Stomach (tissue), 9 donors: Measurements from ENCODE around the gene PPP1R3D. TPM values are rescaled to one million over a fixed set of nuclear protein-coding genes. Genes with fewer than 3 reads are reported as not detected.

Experiments
- DNase-seq, 2 donors: peaks; one replicate each; pipeline versions ENCODE4 v3.0.0 to v3.0.0-alpha.2; 2013 to 2019
- H3K27ac ChIP-seq, 5 donors: fragments of 200-600 bp in 4 of 5; sonication (generic) in 4 of 5; one replicate each; pipeline ENCODE4 v1.5.1; 2013 to 2019; ENCODE audit warnings: mild to moderate bottlenecking in 1 of 5, moderate library complexity in 1 of 5
- H3K27me3 ChIP-seq, 3 donors: fragments of 200-600 bp; sonication (generic); one replicate each; pipeline ENCODE4 v1.5.1; 2017 to 2019; ENCODE audit warnings: mixed run types in 1 of 3
- H3K36me3 ChIP-seq, 4 donors: fragments of 200-600 bp; sonication (generic); 1 replicate in 3 of 4; 2 replicates in 1 of 4; pipeline ENCODE4 v1.5.1; 2016 to 2019
- H3K4me1 ChIP-seq, 4 donors: fragments of 200-600 bp; sonication (generic); one replicate each; pipeline ENCODE4 v1.5.1; 2016 to 2019
- H3K4me3 ChIP-seq, 4 donors: fragments of 200-600 bp; sonication (generic) in 3 of 4; one replicate each; pipeline ENCODE4 v1.5.1; 2016 to 2019; ENCODE audit warnings: mild to moderate bottlenecking in 1 of 4
- H3K9me3 ChIP-seq, 4 donors: fragments of 200-600 bp; sonication (generic); one replicate each; pipeline ENCODE4 v1.5.1; 2016 to 2019
- EP300 ChIP-seq: sonication (generic); formaldehyde crosslinking; IDR thresholded peaks from one replicate; pipeline ENCODE4 v1.6.1; 2017; ENCODE audit warnings: antibody characterized with exemption
- POLR2A ChIP-seq, 4 donors: fragments of 450-650 bp; IDR thresholded peaks; one replicate each; pipeline ENCODE4 v1.6.1; 2016; ENCODE audit warnings: antibody characterized with exemption in 4 of 4, control low read depth in 2 of 4, mild to moderate bottlenecking in 1 of 4, moderate library complexity in 1 of 4
- POLR2AphosphoS5 ChIP-seq, 3 donors: sonication (generic); formaldehyde crosslinking; IDR thresholded peaks; one replicate each; pipeline ENCODE4 v1.6.1; 2016; ENCODE audit warnings: antibody characterized with exemption in 3 of 3
- WGBS, 5 donors: extraction: QIAGEN DNeasy Blood & Tissue Kit in 3 of 5; methylation state at CpG; one replicate each; pipeline versions ENCODE4 v1.1.5 to v1.1.7; 2013 to 2018; 5-methylcytosine and 5-hydroxymethylcytosine counted together
- intact Hi-C: fragments of 100-400 bp; cut with DNase I; formaldehyde crosslinking; loops from one replicate; pipeline ENCODE4 v1.15.1; 2023; ENCODE audit warnings: low total_unique reads
- polyA plus RNA-seq, 3 donors: library from polyadenylated mRNA; stranded (reverse); fragments of 200-250 nt; gene quantifications; one replicate each; pipeline ENCODE4 v1.2.3, GENCODE V29; 2013
- total RNA-seq, 5 donors: library from RNA; depleted of rRNA; stranded (reverse); fragments of >200 nt; gene quantifications; one replicate each; pipeline versions ENCODE4 v1.1.0 to v1.2.3, GENCODE V29; 2014 to 2016
- TF ChIP-seq, protein P1 (sequence below), 7 experiments: fragments of 450-650 bp in 4 of 7; fragments of 200-600 bp in 3 of 7; sonication (generic) in 3 of 7; IDR thresholded peaks; one replicate each; pipeline ENCODE4 v1.5.1; 2016 to 2019; ENCODE audit warnings: antibody characterized with exemption in 7 of 7, control low read depth in 2 of 7, mild to moderate bottlenecking in 1 of 7
- donor health status: healthy with polysubstance abuse.
- donor health status: Bipolar disorder and iron deficiency.
- donor health status: healthy.

PPP1R3D gene
- total and polyA plus RNA-seq, 8 donors, result 0.58 to 7.1 (median 3.8) TPM

DNA sequence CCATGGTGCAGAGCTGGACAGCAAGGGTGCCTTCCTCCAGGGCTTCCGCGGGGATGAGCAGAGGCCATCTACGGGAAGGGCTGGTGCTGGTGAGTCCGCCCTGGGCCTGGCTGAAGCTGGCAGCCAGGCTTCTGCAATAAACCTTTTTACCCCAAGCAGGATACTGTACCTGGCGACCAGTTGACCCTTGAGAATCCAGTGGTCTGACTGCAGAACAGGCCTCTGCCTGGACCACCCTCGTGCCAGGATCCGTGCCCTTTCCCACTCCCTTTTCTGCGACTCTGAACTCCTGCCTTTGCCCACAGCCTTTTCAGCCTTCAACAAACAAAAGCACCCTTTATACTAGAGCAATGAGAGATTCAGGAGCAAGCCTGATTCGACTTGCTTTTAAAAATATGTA lies 37.0 kb upstream of the PPP1R3D start:
- intact Hi-C loops, result no loop called here
- H3K9me3 ChIP-seq, result no peaks in the 10 kb centered on the region
- H3K27ac ChIP-seq, result no peak overlapping the region
- no peak for DNase-seq
- no peaks in the 10 kb centered on the region for H3K36me3 ChIP-seq
- 87 to 98% (median 90%) methylated on average over 9 of the region's 9 CpGs for WGBS, 5 donors
- H3K27me3 ChIP-seq, result no peaks in the 10 kb centered on the region
- no peak for TF ChIP-seq POLR2A (IDR thresholded peaks at IDR 0.05)
- TF ChIP-seq POLR2AphosphoS5 (IDR thresholded peaks at IDR 0.05), result no peak
- TF ChIP-seq, protein P1, sequence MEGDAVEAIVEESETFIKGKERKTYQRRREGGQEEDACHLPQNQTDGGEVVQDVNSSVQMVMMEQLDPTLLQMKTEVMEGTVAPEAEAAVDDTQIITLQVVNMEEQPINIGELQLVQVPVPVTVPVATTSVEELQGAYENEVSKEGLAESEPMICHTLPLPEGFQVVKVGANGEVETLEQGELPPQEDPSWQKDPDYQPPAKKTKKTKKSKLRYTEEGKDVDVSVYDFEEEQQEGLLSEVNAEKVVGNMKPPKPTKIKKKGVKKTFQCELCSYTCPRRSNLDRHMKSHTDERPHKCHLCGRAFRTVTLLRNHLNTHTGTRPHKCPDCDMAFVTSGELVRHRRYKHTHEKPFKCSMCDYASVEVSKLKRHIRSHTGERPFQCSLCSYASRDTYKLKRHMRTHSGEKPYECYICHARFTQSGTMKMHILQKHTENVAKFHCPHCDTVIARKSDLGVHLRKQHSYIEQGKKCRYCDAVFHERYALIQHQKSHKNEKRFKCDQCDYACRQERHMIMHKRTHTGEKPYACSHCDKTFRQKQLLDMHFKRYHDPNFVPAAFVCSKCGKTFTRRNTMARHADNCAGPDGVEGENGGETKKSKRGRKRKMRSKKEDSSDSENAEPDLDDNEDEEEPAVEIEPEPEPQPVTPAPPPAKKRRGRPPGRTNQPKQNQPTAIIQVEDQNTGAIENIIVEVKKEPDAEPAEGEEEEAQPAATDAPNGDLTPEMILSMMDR (IDR thresholded peaks at IDR 0.05), result no peak
- H3K4me3 ChIP-seq, result no peak overlapping the region
- peaks cover 0 to 16% (median 0%) of the 10 kb centered on the region in 4 donors for H3K4me1 ChIP-seq

GRCh38 chr20:59976156-59976782 lies 36.2 kb upstream of the PPP1R3D start:
- Histone ChIP-seq H3K4me1 (peaks cover 0 to 16% (median 0%) of the 10 kb centered on the region in 4 donors), H3K9me3 (no peaks in the 10 kb centered on the region), H3K27me3 (no peaks in the 10 kb centered on the region), H3K27ac (no peak overlapping the region), H3K36me3 (no peaks in the 10 kb centered on the region), H3K4me3 (no peak overlapping the region)
- TF ChIP-seq EP300 (no peak), POLR2A (IDR thresholded peaks at IDR 0.05) (no peak), POLR2AphosphoS5 (IDR thresholded peaks at IDR 0.05) (no peak)
- TF ChIP-seq, protein P1 (IDR thresholded peaks at IDR 0.05), result no peak
- intact Hi-C loops, result no loop called here
- DNase-seq, result peak in 1 of 2 donors; percentile 53
- WGBS, 5 donors, result 69 to 88% (median 76%) methylated on average over 6 of the region's 6 CpGs

DNA sequence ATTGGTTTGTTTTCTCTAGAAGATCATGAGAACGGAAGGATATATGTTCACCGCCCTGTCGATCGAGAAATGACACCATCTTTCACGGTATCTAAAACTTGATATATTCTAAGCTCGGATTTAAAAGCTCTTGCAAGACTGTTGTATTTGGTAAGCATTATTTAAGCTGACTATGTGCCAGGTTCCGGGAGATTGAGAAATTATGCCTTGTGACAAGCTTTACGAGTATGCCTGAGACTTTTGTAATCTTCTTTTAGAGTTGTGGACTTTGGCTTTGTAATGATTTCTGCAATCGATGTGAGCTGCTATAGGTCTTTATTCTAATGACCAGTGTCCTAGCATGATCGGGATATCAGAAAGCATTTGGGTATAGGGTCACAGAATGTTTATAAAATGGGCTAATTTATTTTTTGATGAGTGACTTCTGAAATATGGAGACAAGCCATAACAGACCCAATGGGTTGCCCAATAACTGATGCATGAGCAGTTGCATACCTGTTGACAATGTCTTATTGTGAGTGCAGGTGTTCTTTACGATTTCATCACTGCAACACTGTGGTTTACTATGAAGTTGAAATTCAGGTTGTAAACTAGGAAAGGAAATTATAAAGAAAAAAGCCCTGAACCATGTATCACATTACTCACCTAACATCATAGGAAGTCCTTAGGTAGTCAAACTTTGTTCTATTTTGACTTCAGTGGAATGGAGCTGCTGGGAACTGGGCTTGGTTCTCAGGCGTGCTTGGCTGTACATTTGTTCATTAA lies 32.1 kb upstream of the PPP1R3D start:
- 74 to 90% (median 87%) methylated on average over 12 of the region's 12 CpGs for WGBS, 5 donors
- no peak overlapping the region for H3K27ac ChIP-seq
- H3K4me1 ChIP-seq, result peaks cover 0 to 16% (median 0%) of the 10 kb centered on the region in 4 donors

GRCh38 chr20:59971428-59971827 lies 31.3 kb upstream of the PPP1R3D start:
- no peak overlapping the region for H3K27ac ChIP-seq
- TF ChIP-seq, protein P1 (IDR thresholded peaks at IDR 0.05), result no peak
- H3K36me3 ChIP-seq, result no peaks in the 10 kb centered on the region
- 80 to 89% (median 87%) methylated on average over 1 of the region's 1 CpG for WGBS, 5 donors
- DNase-seq, result no peak
- no peak overlapping the region for H3K4me3 ChIP-seq
- intact Hi-C loops, result no loop called here
- no peaks in the 10 kb centered on the region for H3K9me3 ChIP-seq
- H3K27me3 ChIP-seq, result no peaks in the 10 kb centered on the region
- peaks cover 0 to 9% (median 0%) of the 10 kb centered on the region in 4 donors for H3K4me1 ChIP-seq

More for the DNA sequence above, 32.1 kb upstream of the PPP1R3D start:
- H3K27me3 ChIP-seq, result no peaks in the 10 kb centered on the region
- no peak for DNase-seq
- no peaks in the 10 kb centered on the region for H3K36me3 ChIP-seq
- H3K4me3 ChIP-seq, result no peak overlapping the region
- intact Hi-C loops, result no loop called here
- TF ChIP-seq POLR2AphosphoS5 (IDR thresholded peaks at IDR 0.05) (no peak), POLR2A (IDR thresholded peaks at IDR 0.05) (no peak)
- TF ChIP-seq, protein P1 (IDR thresholded peaks at IDR 0.05), result no peak
- H3K9me3 ChIP-seq, result no peaks in the 10 kb centered on the region
